ENCODE results near the gene TCEAL6.
"Not testable (repeated sequence)": the region's sequence is repeated elsewhere in the genome, so short reads cannot be mapped to it uniquely, and the experiment has no call there.

Gene TCEAL6

DNA sequence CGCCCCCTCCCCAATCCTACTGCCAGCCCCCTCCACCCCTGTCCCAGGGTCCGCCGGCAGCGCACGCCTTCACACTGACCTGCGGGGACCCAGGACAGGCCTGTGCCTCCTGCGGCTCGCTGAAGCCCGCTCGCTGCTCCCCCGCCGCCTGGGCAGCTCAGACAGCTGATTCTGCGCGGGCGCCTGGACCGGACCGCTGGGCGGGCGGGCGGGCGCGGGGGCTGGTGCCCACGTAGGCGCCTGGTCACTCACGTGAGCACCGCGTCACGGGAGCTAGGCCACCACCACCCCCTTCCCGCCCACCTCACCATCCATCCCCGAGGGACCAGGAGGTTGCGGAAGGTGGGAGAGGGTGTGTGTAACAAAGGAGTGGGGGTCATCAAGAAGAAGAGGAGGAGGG, at the start of gene TCEAL6:
Gene TCEAL6 (minus strand): TSS at position 208 of the 400 bp plus-strand sequence.
- H3K4me3 Mint-ChIP-seq, H3K27ac Mint-ChIP-seq, H3K36me3 Mint-ChIP-seq, H3K4me1 Mint-ChIP-seq, H3K9me3 Mint-ChIP-seq, ATAC-seq: not testable (repeated sequence)
- peaks cover 29% of the 10 kb centered on the region for H3K27me3 Mint-ChIP-seq

DNA sequence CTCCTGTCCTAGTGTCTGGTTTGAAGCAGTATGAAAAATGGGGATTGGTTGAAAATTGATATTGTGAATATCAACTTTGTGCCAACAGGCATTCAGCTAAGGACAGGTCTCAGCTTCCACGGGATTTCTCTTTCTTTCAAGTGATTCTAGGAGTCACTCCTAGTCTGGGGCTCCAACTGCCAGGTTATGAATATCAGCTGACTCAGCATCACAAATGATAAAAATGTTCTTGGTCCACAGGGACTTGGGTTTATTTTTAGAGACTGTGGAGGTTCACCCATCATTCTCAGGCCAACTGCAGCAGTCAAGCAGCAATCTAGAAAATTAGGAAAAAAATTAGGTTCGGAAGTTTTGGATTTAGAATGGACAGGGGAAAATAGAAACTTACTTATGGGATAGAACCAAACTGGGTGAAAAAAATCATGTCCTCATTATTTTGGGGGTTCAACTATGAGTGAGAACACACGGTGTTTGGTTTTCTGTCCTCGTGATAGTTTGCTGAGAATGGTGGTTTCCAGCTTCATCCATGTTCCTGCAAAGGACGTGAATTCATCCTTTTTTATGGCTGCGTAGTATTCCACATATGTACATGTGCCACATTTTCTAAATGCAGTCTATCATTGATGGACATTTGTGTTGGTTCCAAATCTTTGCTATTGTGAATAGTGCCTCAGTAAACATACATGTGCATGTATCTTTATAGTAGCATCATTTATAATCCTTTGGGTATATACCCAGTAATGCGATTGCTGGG, 43.9 kb upstream of the TCEAL6 start:
- no peak for ATAC-seq
- no peak overlapping the region for H3K27ac Mint-ChIP-seq
- no peaks in the 10 kb centered on the region for H3K27me3 Mint-ChIP-seq
- H3K36me3 Mint-ChIP-seq = no peaks in the 10 kb centered on the region
- no peaks in the 10 kb centered on the region for H3K4me1 Mint-ChIP-seq
- no peak overlapping the region for H3K4me3 Mint-ChIP-seq
- H3K9me3 Mint-ChIP-seq = peaks cover 3% of the 10 kb centered on the region

- no peaks in the 10 kb centered on the region for H3K9me3 Mint-ChIP-seq
- H3K27me3 Mint-ChIP-seq = no peaks in the 10 kb centered on the region
- peaks cover 25% of the 10 kb centered on the region for H3K4me1 Mint-ChIP-seq
- peak within 1 kb of the TSS; percentile 75 for H3K27ac Mint-ChIP-seq
- peak within 1 kb of the TSS; percentile 96 for H3K4me3 Mint-ChIP-seq
- H3K36me3 Mint-ChIP-seq = no peaks in the 10 kb centered on the region
- ATAC-seq = peak; percentile 90
These were observed 13.5 kb upstream of the TCEAL6 start, which contains the start of gene BEX5 for GRCh38 chrX:102155806-102156179. TSS of gene BEX5 (minus strand) at chrX:102155977. CDS start at chrX:102154265, 1,712 bp downstream.

DNA sequence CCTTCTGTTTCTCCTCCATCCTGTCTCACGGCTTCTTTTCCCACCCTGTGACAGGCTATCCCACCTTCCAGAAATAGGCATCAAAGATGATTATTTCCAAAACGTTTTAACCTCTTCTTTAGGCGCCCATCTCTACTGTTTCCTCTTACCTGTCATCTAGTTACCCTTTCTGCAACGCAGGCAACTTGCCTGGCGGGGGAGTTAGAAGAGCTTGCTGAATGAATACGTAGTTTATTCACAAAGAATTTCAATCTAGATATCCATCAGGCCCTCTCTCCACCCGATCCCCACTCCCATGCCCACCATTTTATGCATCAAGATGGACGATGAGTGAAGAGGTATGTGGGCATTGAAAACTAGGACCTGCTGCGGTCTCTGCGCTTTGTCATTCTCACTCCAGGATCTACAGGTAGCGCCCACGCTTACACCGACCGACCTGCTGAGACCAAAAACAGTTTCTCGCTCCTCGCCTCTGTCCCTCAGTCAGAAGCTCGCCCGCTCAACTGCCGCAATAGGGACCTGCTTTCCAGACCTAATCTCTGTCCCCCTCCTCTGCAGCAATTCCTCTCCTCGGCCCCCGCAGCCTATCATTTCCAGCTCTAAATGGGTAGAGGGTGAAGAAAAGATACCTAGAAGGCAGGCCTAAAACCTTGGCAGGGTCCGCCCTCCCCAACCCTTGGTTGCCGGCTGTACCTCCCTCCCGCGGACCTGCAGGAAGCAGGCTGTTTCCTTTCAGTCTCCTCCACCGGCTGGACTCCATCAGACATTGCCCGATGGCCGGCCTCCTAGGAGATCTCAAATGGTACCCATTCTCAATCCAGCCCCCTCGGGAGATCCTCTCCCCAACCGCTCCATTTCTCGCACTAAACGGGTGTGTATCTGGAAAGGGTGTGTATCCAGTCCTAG, 12.9 kb upstream of the TCEAL6 start:
- H3K9me3 Mint-ChIP-seq = no peaks in the 10 kb centered on the region
- H3K4me1 Mint-ChIP-seq = peaks cover 25% of the 10 kb centered on the region
- H3K4me3 Mint-ChIP-seq = peak overlapping the region; percentile 96
- peak overlapping the region; percentile 75 for H3K27ac Mint-ChIP-seq
- H3K36me3 Mint-ChIP-seq = no peaks in the 10 kb centered on the region
- ATAC-seq = peak; percentile 55
- H3K27me3 Mint-ChIP-seq = no peaks in the 10 kb centered on the region

DNA sequence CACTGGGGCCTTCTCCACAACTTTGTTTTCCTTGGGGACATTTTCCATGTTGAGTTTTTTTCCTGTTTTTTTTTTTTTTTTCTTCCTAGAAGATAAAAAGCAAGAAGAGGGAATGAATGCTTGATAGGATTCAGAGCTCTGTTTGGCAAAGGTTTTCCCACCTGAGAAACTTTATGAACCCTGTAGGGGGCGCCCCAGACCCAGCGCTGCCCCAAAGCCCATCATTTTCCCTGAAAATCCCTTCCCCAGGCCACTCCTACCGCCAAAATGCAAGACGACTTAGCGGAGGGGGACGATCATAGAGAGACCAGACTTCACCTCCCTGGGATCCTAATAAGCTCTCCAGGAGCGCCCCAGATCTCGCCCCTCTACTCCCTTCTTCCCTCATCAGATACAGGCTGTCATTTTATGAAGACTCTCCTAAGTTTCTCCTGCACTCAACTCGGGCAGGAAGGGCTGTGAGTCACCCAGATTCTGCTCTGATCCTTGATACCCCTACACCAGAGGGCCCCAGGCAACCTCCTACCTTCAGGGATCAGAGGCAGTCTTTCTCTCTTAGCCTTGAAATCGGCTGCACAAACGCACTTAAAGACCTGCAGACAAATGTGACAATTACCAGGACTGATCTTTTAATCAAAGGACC, 12.1 kb upstream of the TCEAL6 start:
- no peaks in the 10 kb centered on the region for H3K36me3 Mint-ChIP-seq
- no peaks in the 10 kb centered on the region for H3K9me3 Mint-ChIP-seq
- no peak for ATAC-seq
- peaks cover 25% of the 10 kb centered on the region for H3K4me1 Mint-ChIP-seq
- H3K27ac Mint-ChIP-seq = no peak overlapping the region
- no peaks in the 10 kb centered on the region for H3K27me3 Mint-ChIP-seq
- H3K4me3 Mint-ChIP-seq = peak overlapping the region; percentile 96

DNA sequence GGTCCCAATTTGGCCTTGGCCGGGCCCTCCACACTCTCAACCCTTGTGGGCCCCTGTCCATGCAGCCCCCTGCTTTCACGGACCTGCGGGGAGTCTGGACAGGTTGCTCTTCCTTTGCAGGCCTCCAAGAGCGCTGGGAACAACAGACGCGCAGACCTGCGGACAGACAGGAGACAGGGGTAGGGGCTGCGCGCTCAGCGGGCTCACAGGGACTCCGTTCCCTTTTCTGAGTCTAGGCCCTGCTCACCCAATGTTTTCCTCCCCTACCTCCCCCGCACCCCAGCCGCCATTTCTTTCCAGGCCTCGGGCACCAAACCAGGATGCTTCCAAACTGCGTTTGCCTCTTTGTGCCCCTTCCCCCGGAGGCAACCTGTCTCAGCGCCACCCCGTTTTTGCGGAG, 650 bp downstream of the TCEAL6 start:
- H3K36me3 Mint-ChIP-seq, H3K9me3 Mint-ChIP-seq, H3K4me3 Mint-ChIP-seq, ATAC-seq, H3K27ac Mint-ChIP-seq, H3K4me1 Mint-ChIP-seq: not testable (repeated sequence)
- peaks cover 28% of the 10 kb centered on the region for H3K27me3 Mint-ChIP-seq

DNA sequence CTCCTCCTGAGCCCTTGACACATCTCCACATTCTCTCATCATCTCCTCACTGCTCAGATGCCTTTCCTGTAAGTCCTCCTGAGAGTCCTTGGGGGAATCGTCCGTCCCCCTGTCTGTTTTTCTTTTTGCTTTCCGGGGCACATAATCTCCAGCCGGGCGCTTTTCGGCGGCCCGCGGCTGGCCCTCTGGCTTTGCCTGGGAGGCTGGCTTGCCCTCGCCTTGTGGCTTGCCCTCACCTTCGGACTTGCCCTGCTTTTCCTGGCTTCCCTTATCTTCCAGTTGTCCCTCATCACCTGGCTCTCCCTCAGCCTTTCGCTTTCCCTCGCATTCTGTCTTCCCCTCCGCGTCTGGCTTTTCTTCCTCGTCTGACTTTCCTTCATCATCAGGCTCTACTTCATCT, 1.4 kb downstream of the TCEAL6 start:
- not testable (repeated sequence) for H3K27ac Mint-ChIP-seq, H3K4me1 Mint-ChIP-seq, H3K36me3 Mint-ChIP-seq, H3K9me3 Mint-ChIP-seq, H3K4me3 Mint-ChIP-seq, ATAC-seq
- peaks cover 28% of the 10 kb centered on the region for H3K27me3 Mint-ChIP-seq

GRCh38 chrX:102138064-102138463, 4.2 kb downstream of the TCEAL6 start:
- peaks cover 5% of the 10 kb centered on the region for H3K4me1 Mint-ChIP-seq
- no peaks in the 10 kb centered on the region for H3K36me3 Mint-ChIP-seq
- no peaks in the 10 kb centered on the region for H3K9me3 Mint-ChIP-seq
- H3K27me3 Mint-ChIP-seq = peaks cover 16% of the 10 kb centered on the region
- no peak for ATAC-seq
- H3K27ac Mint-ChIP-seq = no peak overlapping the region
- H3K4me3 Mint-ChIP-seq = no peak overlapping the region

DNA sequence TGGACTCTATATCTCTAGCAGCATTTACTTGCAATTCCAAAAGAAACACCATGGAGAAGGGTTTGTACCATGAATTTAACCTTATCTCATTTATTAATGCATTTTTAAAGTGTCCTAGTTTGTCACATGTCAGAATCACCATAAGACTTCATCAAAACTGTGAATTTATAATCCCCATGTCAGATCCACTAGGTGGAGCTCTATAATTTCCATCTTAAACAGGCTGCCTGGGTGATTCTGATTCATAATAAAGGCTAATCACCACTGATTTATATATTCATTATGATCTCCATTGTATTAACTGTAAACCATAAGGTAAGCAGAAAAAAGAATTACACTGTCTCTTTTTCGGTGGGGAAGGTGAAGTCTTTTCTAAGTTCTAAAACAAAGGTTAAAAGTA, 12.8 kb downstream of the TCEAL6 start:
- Mint-ChIP-seq H3K4me1 (peaks cover 9% of the 10 kb centered on the region), H3K36me3 (no peaks in the 10 kb centered on the region), H3K4me3 (no peak overlapping the region), H3K27ac (no peak overlapping the region), H3K9me3 (no peaks in the 10 kb centered on the region), H3K27me3 (peaks cover 33% of the 10 kb centered on the region)
- ATAC-seq = no peak

GRCh38 chrX:102126863-102127262, 15.4 kb downstream of the TCEAL6 start:
- no peaks in the 10 kb centered on the region for H3K9me3 Mint-ChIP-seq

DNA sequence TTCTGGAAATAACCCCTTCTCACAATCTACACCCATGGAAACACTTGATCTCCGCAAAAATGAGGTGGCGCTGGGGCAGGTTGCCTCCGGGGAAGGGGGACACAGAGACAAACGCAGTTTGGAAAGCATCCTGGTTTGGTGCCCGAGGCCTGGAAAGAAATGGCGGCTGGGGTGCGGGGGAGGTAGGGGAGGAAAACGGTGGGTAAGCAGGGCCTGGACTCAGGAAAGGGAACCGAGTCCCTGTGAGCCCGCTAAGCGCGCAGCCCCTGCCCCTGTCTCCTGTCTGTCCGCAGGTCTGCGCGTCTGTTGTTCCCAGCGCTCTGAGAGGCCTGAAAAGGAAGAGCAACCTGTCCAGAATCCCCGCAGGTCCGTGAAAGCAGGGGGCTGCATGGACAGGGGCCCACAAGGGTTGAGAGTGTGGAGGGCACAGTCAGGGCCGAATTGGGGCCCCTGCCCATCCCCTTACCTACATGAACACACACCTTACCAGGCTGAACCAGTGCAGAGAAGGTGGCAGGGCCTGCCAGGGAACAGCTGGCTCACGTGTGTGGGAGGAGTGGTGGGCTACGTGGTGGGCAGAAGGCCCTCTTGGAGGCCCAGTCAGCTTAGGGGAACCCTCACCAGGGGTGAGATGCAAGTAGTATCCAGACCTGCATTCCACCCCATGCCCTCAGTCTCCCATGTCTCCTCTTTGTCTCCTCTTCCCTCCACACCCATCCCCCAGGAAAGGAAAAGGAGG, 16.0 kb downstream of the TCEAL6 start:
- not testable (repeated sequence) for H3K4me1 Mint-ChIP-seq, H3K27ac Mint-ChIP-seq, ATAC-seq, H3K4me3 Mint-ChIP-seq, H3K36me3 Mint-ChIP-seq, H3K9me3 Mint-ChIP-seq
- H3K27me3 Mint-ChIP-seq = peaks cover 36% of the 10 kb centered on the region

More at GRCh38 chrX:102126863-102127262, 15.4 kb downstream of the TCEAL6 start:
- no peak for ATAC-seq
- Mint-ChIP-seq H3K36me3 (no peaks in the 10 kb centered on the region), H3K27me3 (peaks cover 37% of the 10 kb centered on the region), H3K4me1 (peaks cover 9% of the 10 kb centered on the region), H3K4me3 (no peak overlapping the region), H3K27ac (no peak overlapping the region)

GRCh38 chrX:102125436-102125835, 16.8 kb downstream of the TCEAL6 start, which contains the start of gene TCEAL2:
TSS of gene TCEAL2 (plus strand) at chrX:102125679. CDS start at chrX:102126831, 1,152 bp downstream.
- not testable (repeated sequence) for H3K9me3 Mint-ChIP-seq, H3K4me1 Mint-ChIP-seq, H3K36me3 Mint-ChIP-seq, ATAC-seq, H3K27ac Mint-ChIP-seq
- Mint-ChIP-seq H3K27me3 (peaks cover 28% of the 10 kb centered on the region), H3K4me3 (peak within 1 kb of the TSS; percentile 60)

DNA sequence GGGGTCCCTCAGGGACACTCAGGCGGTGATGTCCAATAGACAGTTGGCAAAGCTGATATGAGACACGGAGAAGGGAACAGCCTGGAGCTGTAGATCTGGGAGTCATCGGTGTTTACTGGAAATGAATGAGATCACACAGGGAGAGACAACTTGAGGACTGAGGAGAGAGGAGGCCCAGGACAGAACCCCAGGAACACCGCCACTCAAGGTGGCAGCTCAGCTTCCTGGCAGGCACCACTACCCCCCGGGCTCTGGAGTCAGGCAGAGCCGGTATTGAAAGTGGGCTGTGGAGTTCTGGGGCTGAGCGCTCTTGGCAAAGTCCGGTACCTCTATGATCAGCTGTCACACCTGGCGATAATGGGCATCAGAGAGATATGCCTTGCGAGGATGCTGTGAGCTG, 17.3 kb downstream of the TCEAL6 start:
- ATAC-seq, H3K36me3 Mint-ChIP-seq, H3K27ac Mint-ChIP-seq, H3K9me3 Mint-ChIP-seq, H3K4me1 Mint-ChIP-seq: not testable (repeated sequence)
- peak overlapping the region; percentile 60 for H3K4me3 Mint-ChIP-seq
- H3K27me3 Mint-ChIP-seq = peaks cover 27% of the 10 kb centered on the region

DNA sequence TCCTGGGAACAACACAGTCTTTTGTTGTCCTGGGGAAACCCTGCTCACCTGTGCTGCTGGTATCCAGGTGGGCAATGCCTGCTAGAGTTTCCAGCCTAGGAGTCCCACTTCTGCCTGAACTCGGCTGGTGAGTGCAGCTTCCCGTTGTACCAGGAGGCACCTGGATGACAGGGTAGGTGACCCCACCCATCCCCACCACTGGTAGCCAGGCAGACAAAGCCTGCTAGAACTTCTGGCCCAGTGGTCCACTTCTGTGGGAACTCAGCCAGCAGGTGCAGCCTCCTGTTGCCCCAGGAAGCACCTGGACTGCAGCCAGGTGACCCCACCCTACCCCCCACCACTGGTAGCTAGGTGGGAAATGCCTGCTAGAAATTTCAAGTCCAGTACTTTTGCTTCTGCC, 26.5 kb downstream of the TCEAL6 start:
- no peaks in the 10 kb centered on the region for H3K36me3 Mint-ChIP-seq
- H3K4me1 Mint-ChIP-seq = no peaks in the 10 kb centered on the region
- no peak for ATAC-seq
- no peak overlapping the region for H3K4me3 Mint-ChIP-seq
- no peak overlapping the region for H3K27ac Mint-ChIP-seq
- H3K27me3 Mint-ChIP-seq = no peaks in the 10 kb centered on the region
- peaks cover 3% of the 10 kb centered on the region for H3K9me3 Mint-ChIP-seq

DNA sequence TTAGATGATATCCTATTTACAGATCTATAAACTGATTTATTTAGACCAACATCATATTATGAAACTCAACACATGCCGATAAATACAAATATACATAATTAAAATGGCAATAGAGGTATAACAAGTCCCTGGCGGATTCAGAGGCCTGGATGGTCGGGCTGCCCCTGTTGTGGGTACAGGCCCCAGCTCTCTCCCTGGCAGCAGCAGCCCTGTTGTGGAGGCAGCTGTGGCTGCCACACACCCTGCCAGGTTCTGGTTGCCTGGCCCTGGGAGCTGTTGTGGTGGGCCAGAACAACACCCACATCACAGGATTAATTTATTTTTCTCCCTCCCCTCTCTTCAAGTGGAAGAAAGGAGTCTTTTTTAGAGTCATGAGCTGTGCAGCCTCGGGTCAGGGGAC, 28.9 kb downstream of the TCEAL6 start:
- Mint-ChIP-seq H3K27me3 (no peaks in the 10 kb centered on the region), H3K4me1 (no peaks in the 10 kb centered on the region), H3K4me3 (no peak overlapping the region), H3K9me3 (peaks cover 3% of the 10 kb centered on the region), H3K27ac (no peak overlapping the region), H3K36me3 (no peaks in the 10 kb centered on the region)
- no peak for ATAC-seq
